C4-2B (cell line): ENCODE measurements around the gene MAP4K3.

ENCODE experiments used
- ZFX ChIP-seq: fragments of 450-650 bp; IDR thresholded peaks from 2 replicates; pipeline ENCODE4 v1.6.1; 2017
- TF ChIP-seq, protein P1 (sequence below): fragments of 450-650 bp; conservative IDR thresholded peaks from 2 replicates; pipeline ENCODE4 v1.5.1; 2017; ENCODE audit warnings: mild to moderate bottlenecking

DNA sequence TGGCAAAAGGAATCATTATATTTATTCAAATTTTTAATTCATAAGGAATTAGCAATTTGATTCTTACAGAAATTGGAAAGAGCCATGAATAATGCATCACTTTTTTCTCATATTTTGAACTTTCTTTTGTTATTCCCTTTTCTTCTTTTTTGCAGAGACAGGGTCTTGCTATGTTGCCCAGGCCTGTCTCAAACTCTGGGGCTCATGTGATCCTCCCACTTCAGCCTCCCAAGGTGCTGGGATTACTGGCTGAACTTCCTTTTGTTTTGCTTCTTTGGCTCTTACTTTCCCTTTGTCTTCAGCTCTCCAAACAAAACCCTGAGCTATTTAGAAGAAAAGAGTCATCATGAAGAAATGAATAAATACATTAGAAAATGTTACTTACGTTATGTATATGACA lies 224.1 kb downstream of the MAP4K3 start:
- TF ChIP-seq, protein P1, sequence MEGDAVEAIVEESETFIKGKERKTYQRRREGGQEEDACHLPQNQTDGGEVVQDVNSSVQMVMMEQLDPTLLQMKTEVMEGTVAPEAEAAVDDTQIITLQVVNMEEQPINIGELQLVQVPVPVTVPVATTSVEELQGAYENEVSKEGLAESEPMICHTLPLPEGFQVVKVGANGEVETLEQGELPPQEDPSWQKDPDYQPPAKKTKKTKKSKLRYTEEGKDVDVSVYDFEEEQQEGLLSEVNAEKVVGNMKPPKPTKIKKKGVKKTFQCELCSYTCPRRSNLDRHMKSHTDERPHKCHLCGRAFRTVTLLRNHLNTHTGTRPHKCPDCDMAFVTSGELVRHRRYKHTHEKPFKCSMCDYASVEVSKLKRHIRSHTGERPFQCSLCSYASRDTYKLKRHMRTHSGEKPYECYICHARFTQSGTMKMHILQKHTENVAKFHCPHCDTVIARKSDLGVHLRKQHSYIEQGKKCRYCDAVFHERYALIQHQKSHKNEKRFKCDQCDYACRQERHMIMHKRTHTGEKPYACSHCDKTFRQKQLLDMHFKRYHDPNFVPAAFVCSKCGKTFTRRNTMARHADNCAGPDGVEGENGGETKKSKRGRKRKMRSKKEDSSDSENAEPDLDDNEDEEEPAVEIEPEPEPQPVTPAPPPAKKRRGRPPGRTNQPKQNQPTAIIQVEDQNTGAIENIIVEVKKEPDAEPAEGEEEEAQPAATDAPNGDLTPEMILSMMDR, result no peak
- no peak for TF ChIP-seq ZFX
